GM19397 (cell line): Measurements from ENCODE around the gene RBM22.
"Not testable (repeated sequence)": the region's sequence is repeated elsewhere in the genome, so short reads cannot be mapped to it uniquely, and the experiment has no call there.

Experiments
- ATAC-seq: cut with Tn5 transposase; IDR thresholded peaks from one replicate; pipeline ENCODE4 v1.9.1; 2021; ENCODE audit warnings: mild to moderate bottlenecking, moderate library complexity; ENCODE audit not compliant: unreplicated experiment

RBM22 gene

DNA sequence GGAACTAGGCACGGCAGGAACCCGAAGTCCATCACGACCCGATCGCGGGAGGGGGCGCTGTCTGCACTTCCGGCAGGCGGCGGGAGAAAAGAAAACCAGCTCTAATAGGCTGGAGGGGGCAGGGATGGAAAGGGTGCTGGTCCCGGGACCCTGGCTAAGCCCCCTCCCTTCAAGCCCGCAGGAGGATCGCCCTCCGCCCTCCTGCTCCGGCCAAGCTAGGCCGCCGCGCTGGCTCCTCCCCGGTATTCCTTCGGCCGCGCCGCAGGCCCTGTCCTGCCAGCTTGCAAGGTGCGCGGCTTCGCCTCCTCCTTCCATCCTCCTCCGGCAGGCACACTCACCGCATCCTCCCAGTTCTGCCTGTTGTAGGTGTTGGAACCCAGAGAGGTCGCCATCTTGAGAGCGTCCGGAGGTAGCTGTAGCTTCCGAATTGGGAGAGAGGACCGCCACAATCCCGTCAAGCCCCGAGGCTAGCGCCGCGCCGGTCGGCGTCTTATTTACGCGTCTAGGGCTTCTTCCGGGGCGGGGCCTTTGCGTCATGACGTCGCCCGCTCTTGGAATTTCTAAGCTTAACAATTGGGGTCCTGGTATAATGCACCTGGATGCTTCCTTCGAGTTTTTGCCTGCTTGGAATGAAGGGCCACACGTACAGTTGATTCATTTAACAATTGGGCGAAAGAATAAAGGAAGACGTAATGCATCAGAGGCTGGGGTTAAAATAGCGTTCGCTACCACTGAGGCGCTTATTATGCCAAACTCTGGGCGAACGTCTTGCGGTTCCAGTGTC is at the start of gene RBM22:
TSS of gene RBM22 (minus strand) at position 469 of the 784 bp plus-strand sequence. CDS start at position 392, 77 bp downstream.
- peak; percentile 97 for ATAC-seq

DNA sequence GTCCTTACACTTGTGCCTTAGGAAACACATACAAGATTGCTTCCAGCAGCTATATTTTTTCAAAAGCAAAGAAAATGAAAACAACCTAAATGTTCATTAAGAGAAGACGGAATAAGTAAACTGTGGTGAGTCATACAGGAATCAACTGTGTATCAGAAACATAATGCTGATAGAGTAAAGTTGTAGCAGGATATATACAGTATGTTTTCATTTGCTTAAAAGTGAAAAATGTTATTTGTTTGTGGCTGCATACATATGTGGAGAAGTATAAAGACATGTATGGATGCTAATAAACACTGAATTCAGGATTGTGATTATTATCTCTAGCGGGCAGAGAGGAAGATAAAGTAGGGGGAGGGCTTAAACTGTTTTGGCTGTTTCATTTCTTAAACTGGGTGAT is 49.6 kb upstream of the RBM22 start:
- no peak for ATAC-seq

DNA sequence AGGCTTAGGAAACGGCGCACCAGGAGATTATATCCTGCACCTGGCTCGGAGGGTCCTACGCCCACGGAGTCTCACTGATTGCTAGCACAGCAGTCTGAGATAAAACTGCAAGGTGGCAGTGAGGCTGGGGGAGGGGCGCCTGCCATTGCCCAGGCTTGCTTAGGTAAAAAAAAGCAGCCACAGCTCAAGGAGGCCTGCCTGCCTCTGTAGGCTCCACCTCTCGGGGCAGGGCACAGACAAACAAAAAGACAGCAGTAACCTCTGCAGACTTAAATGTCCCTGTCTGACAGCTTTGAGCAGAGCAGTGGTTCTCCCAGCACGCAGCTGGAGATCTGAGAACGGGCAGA is 42.3 kb upstream of the RBM22 start:
- not testable (repeated sequence) for ATAC-seq

DNA sequence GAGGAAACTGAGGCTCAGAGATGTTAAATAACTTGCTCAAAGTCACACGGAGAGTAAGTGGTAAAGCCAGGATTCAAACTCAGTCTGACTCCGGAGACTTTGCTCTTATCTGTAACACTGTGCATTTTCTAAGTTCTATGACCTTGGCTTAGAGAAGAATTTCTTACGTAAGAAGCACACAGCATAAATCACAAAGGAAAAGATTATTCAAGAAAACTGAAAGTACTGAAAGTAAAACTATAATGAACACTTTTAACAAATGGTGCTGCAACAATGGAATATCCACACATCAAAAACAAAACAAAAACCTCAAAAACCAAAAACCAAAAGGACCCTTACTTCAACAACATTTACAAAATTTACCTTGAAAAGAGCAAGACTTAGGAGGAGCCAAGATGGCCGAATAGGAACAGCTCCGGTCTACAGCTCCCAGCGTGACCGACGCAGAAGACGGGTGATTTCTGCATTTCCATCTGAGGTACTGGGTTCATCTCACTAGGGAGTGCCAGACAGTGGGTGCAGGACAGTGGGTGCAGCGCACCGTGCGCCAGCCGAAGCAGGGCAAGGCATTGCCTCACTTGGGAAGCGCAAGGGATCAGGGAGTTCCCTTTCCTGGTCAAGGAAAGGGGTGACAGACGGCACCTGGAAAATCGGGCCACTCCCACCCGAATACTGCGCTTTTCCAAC is 41.7 kb upstream of the RBM22 start:
- not testable (repeated sequence) for ATAC-seq

DNA sequence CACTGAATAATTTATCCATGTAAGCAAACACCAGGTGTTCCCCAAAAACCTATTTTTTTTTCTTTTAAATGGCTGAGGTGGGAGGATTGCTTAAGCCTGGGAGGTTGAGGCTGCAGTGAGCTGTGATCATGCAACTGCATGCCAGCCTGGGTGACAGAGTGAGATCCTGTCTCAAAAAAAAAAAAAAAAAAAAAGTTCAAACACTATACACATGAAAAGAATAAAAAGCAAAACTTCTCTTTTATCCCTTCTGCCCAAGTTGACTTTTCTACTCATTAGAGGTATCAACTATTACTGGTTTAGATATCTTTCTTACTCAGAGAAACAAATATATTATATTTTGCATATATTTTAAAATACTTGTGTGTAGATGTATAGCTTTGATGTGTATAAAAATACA is 40.1 kb upstream of the RBM22 start:
- no peak for ATAC-seq

DNA sequence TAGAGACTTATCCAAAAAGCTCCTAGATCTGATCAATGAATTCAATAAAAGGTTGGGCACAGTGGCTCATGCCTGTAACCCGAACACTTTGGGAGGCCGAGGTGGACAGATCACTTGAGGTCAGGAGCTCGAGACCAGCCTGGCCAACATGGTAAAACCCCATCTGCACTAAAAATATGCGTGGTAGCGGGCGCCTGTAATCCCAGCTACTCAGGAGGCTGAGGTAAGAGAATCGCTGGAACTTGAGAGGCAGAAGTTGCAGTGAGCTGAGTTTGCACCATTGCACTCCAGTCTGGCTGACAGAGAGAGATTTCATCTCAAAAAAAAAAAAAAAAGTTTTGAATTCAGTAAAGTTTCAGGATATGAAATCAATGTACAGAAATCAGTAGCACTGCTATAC is 38.0 kb upstream of the RBM22 start:
- ATAC-seq, result no peak

DNA sequence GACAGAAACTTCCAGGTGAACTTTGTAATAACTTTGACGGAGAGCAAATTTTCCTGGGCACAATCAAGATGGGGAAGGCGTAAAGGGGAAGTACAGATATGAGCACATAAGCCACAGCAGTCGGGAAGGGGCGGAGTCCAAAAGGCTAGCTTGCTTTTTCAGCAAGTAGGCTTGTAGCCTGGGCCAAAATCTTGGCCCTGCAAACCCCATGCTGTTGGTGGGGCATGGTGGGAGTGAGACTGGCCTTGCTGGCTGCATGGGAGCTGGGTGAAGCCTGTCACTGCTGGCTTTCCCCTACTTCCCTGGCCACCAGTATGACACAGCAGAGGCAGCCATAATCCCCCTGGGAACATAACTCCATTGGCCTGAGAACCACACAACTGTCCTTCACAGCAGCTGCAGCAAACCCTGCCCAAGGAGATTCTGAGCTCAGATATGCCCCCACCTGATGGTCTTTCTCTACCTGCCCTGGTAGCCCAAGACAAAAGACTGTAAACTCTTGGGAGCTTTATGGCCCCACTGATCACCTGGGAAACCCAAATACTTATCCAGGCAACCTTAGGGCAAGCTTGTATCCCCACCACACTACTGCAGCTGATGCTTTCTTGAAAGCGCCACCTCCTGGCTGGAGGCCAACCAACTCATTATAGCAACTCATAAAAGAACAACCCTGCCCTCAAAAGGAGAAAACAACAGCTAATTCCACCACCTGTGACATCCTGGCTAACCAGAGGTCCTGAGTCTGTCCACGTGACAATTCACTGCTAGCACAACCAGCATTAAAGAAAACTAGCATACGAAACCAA is 33.9 kb upstream of the RBM22 start:
- ATAC-seq, result peak; percentile 72

DNA sequence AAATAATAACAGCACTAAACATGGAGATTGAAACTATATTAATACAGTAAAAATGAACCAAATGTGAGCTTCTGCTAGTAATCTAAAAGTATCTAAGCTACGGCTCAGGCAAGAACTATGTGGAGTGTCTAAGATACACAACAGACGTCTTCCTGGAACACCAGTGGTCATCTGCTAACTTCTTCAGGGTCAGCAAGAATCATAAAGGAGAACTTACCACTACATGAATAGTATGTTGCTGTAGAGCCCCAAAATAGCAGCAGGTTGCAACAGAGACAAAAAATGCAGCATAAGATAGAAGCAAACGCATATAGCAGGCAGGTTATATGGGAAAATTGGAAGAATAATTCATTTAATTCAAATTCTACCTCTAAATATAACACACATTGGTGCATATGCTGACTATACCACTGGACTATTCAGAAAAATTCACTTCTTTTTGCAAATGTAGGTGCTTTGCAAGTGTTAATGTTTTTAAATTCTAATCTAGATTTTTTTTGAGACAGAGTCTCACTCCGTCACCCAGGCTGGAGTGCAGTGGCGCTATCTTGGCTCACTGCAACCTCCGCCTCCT is 30.9 kb upstream of the RBM22 start:
- no peak for ATAC-seq

DNA sequence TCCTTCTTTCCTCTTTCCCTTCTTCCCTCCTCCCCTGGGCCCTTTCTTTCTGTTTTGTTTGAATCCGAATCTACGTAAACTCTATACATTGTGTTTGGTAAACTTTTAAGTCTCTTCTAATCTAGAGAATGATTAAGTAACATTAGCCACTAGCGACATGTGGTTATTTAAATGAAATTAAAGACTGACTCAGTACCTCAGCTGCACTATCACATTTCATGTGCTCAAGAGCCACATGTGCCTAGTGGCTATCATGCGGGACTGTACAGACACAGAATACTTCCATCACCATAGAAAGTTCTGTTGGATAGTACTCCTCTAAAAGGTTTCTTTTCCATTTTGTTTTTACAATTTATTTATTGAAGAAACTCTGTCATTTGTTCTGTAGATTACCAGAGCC is 29.0 kb upstream of the RBM22 start:
- no peak for ATAC-seq

DNA sequence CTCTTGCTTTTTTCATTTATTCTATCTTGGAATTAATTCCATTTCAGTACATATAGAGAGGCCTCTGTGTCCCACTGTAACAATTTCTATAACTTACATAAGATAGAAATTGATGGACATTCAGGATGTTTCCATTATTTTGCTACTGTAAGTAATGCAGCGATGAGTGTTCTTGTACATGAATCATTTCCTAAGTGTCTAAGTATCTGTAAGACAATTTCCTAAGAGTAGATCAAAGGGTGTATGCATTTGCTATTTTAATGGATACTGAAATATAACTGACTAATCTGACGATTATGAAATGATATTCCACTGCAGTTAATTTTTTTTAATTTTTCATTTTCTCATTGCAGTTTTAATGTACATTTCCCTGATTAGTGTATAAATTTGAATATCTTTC is 23.0 kb upstream of the RBM22 start:
- ATAC-seq, result no peak

DNA sequence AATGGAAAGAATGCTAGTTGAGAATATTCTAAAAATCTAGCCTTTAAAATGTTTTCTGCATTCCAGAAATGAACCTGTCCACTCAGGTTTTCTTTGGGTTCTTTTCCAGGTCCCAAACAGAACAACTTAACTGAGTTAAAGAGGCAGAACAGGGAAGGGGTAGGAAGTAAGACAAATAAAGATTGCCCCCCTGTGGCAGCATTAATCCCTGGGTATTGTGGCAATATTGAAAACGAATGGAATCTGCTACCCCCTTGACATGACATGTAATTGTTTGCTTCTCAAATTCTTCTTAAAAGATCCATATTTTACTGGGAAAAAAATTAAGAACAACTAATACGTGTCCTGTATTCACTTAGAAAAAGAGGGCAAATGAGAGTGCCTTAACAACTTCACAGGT is 9.3 kb upstream of the RBM22 start:
- ATAC-seq, result no peak

DNA sequence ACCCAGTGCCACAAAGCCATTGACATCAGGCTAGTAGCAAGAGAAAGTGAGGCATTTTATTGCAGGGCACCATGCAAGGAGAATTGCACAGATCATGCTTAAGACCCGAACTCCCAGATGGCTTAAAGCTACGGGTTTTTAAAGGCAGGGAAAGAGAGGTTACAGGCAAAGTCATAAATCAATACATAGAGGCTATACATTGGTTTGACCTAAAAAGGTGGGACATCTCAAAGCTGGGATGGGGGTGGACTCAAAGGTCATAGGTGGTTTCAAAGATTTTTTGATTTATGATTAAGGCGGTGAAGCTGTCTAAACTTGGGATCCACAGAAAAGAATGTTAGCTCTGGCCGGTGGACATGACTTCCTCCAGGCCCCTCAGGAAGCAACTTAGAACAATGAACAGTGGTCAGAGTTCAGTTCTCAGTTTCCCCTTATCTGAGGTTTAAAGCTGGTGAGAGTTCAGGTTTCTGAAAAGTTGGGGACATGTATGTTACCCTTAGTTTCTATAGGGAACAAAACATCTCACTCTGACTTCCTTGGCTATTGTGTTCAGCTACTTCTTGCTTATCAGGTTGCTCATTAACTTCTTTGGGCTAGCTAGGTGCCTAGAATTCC is 6.0 kb upstream of the RBM22 start:
- ATAC-seq, result no peak

DNA sequence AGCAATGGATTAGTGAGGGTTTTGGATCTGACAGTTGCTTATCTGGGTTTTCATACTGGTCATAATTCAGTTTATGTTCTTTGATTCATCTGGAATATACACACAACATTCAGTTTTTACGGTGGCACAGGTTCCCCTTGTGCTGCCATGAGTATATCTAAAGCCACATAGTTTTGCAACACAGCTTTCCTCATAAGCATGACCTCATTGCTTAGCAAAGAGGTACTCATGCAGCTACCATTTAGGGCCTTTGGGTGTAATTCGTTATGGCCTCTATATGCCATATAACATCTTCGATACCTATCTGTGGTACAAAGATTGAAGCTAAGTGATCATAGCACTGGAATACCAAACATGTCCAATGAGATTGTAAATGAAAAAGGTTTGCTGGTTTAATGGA is 2.9 kb upstream of the RBM22 start:
- ATAC-seq, result no peak

DNA sequence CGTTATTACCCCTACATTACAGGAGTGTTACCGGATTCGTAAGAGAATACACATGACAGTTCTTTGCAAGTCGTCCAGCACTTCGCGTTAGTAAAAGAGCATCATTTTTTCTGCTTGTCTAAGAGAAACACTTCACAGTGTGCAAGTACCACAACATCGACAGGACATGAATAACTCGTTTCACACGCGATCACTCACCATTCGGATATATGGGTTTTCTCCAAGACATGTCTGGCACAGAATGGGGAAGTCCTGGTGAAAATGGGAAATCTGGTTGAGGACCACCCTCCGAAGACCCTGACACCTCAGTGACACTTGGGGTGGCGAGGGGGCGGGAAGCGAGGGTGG is 642 bp downstream of the RBM22 start:
- no peak for ATAC-seq

DNA sequence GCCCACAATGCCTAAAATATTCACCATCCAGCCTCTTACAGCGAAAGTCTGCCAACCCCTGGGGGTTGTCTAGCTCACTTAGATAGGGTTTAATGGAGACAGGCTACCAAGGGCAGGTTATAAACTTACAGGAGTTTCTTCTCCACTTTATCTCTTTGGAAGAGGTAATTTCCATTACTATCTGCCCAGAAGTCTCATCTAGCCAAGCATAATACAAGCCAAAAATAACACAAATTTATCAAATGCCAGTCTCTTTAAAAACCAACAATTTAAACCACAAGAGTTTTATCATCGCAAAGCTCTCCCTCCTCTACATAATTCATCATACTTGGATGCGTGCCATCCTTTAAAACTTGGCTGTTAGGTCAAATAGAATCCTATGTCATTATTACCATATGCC is 6.2 kb downstream of the RBM22 start:
- no peak for ATAC-seq

DNA sequence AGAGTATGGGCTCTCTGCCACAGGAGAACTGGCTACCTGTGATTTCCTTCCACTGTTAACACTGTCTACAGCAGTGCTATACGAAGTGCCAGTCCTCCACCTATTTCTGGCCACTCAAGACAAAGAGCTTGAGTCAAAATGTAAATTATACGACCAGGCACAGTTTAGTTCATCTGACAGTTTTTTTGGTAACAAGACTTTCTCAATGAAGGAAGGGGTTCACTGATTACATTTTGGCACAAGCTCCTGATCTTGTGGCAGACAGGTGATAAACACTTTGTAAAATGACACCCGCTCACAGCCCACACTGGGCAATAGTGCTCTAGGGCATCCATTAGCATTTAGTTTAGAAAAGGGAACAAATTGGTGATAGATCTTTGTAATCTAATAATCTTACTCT is 8.6 kb downstream of the RBM22 start:
- ATAC-seq, result no peak

DNA sequence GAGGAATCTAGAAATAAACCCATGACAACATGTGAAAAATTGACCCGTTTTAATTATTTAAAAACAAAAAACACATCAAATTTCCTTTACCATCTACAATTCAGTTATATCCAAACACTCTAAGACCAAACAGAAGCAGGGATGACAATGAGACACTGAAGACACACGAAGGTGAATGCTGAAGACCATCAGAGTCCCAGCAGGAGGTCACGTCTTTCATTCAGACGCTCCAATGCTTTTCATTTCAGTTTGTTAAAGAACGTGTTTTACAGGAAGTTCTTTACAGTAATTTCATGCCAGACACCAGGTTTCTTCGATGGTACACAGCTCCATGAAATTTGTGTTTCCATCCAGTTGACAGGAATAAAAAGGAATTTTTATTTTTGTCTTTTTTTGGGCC is 10.1 kb downstream of the RBM22 start:
- no peak for ATAC-seq

DNA sequence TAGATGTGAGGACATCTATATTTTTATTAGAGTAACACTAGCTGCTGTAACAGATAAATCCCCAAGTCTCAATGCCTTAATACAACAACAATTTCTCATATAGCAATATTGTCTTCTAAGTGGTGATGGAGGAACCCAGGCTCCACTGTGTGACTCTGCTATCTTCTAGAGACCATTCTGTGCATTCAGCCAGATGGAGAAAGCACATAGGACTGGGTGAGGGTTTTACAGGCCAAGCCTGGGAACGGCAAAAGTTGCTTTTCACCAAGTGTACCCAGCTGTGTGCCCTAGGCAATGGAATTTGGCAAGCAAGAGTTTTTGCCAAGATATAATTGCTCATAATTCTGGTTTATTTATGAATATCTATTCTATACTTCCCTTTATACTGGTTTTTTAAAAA is 11.7 kb downstream of the RBM22 start:
- ATAC-seq, result no peak

DNA sequence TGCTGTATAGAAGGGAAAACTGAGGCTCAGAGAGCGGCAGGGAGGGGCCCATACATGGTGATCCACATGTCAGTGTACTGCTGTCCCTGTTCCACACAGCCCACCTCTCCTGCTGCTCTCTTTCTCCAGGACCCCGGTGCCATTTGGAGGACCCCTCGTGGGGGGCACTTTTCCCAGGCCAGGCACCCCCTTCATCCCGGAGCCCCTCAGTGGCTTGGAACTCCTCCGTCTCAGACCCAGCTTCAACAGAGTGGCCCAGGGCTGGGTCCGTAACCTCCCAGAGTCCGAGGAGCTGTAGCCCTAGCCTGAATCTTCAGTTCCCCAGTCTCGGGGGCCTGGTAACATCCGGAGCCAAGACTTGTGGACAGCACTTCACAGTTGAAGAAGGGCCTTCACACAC is 24.3 kb downstream of the RBM22 start:
- no peak for ATAC-seq

DNA sequence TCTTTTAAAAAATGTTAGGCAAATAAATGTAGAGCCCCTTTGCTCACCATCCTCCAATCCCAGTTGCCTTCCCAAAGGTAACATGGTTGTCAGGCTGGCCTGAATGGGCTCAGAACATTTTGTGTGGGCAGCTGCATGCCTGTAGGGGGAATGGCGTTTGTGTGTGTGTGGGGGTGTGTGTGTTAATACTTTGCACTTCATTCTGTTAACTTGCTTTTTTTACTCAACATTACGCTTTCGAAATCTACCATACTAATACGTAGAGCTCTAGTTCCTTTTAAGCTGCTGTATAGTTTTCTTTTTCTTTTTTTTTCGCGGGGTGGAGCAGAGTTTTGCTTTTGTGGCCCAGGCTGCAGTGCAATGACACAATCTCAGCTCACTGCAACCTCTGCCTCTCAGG is 25.8 kb downstream of the RBM22 start:
- no peak for ATAC-seq

DNA sequence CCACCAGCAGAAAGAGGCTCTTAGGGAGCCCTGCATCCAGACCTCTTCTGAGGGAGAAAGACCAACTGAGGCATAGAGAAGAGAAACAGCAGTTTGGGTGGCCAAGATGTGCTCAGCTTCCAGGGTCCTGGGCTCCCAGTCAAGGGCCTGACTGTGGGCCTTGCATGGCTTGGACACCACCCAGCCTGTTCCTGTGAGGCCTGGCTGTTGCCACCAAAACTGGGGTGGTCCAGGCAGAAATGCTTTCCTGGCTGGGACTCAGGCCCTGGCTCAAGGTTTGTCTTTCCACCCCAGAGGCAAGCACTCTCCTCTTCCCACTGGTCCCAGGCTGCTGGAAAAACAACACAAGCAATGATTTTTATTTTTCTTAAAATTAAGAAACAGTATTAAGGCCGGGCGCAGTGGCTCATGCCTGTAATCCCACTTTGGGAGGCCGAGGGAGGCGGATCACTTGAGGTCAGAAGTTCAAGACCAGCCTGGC is 26.5 kb downstream of the RBM22 start:
- ATAC-seq, result no peak
